HG03095 (cell line): ENCODE results near the gene TMEM255A.

Experiments used
- ATAC-seq: cut with Tn5 transposase; IDR thresholded peaks from one replicate; pipeline ENCODE4 v1.9.1; 2021; ENCODE audit warnings: moderate library complexity; ENCODE audit not compliant: unreplicated experiment

TMEM255A gene

DNA sequence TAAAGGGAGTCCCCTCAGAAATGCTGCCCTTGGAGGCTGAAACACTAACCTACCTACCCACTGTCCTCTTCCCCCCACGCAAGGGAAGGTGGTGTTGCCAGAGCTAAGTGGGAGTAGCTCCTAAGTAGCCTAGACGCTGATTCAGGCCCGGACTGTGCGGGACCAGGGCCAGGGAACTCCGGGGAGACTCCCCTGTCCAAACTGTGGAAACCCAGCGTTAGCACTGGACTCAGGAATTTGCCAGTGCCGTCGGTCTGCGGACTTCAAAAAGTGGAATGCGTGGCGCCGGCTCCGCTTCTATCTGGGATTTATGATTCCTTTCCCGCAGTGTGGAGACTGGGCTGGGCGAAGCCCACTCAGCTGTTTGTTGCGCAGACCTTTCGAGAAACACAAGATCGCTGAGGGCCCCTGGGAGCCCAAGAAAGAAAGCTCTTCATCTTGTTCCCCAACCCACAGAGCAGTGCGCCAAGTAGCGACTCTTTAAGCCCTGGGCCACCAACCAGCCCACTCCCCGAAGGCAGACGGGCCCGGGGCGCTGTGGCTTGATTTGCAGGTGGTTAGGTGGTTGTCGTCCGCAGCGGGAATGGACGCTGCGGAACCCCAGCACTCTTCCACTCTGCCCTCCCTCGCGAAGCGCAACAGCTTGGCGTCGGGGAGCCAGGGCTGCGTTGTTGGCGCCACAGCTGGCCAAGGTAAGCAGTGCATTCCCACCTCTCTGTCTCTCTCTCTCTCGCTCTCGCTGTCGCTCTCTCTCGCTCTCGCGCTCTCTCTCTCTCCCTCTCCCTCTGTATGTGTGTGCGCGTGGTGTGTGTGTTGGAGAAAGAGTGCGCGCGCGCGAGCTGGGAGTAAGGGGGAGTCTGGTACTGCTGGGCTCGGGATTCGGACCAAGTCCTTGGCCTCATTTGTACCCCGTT lies 2.0 kb downstream of the TMEM255A start:
- ATAC-seq = peak; percentile 94

DNA sequence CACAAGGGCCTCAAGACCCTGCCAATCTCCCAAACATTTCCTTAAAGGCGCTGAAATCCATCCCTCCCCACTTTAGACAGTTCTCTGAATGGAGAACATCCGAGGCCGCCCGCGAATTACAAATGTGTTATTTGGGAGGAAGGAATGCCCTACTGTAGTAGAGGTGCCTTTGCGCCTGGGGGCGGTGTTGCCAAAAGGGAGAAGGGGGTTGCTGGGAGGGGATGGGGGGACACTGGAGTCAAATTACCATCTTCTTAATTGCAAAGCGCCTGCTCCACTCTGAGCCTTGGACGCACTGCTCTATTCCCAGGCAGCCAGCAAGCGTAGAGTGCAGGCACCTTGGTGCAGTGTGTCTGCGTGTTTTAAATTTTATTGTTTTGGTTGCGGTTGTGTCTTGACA lies 2.7 kb downstream of the TMEM255A start:
- ATAC-seq = no peak

DNA sequence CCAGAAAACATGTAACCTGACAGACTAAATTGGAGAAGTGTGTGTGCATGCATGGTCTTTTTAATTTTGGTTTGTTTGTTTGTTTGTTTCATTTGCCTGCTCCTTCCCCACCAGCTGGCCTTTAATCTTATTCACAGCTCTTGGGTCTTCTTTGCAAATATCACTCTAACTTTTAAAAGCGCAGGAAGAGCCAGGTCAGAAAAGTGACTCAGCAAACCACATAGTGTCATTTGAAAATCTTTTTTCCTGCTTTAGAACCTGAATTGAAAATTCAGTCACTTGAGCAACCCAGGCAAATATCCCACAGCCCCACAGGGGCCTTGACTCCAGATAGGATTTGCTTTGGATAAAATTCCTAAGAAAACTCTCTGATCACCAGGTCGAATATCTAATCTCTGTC lies 4.6 kb downstream of the TMEM255A start:
- no peak for ATAC-seq

DNA sequence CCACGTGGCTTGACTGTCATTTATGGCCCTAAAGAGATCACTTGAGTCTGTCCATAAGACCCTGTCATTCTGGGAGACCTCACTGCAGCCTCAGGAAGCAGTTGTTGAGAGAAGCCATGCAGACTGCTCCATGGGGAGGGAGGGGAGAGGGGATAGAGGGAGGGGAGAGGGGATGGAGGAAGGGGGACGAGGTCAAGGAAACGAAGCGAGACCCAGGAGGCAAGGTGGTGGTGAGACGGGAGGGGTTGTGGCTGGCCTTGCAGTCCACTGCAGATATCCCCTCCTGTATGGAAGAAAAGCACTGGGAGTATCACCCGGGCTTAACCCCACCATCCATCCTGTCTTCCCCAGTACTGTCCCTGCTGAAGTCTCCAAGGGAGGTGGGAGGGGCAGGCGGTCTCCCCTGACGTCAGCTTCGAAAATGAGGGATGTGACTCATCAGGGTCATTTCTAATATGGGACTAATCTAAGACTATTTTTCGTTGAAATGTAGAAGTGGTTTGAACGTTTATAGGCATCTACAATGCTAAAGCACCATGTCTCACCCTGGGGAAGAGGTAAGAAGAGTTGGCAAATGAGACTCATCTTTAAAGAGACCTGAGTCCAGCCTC lies 5.6 kb downstream of the TMEM255A start:
- no peak for ATAC-seq

DNA sequence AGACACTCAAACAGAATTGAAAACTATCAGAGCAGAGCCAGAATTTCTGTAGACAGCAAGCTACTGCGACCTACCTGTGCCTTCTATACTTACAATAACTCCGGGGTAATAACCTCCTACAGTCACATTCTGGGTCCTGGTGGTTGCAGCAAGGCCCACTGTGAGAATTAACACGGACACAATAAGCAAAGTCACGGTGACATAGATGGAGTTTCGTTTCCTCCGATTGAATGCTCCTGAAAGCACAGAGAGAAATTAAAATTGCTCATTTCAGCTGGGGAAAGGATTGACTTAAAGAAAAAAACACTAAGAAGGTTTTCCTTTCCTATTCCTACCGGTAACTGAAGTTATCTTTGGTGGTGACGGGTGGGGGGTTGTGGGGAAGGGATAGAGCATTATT lies 7.0 kb downstream of the TMEM255A start:
- ATAC-seq = no peak

DNA sequence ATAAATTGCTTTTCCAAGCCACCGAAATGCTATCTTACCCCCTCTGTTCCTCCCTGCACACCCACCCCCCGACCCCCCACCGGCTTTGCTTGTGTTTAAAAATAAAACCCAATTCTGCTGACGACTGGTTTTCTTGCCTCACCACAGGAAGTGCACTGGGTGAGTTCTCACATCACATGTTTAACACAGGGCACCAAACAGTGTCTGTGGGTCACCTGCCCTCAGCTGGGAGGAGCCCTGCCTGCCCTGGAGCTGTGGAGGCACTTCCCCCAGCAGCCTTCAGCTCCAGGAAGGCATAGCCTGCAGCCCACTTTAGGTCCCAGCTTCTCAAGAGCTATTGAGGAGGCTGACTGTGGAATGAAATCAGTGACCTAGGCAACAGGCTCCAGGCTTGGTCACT lies 8.8 kb downstream of the TMEM255A start:
- peak; percentile 83 for ATAC-seq

DNA sequence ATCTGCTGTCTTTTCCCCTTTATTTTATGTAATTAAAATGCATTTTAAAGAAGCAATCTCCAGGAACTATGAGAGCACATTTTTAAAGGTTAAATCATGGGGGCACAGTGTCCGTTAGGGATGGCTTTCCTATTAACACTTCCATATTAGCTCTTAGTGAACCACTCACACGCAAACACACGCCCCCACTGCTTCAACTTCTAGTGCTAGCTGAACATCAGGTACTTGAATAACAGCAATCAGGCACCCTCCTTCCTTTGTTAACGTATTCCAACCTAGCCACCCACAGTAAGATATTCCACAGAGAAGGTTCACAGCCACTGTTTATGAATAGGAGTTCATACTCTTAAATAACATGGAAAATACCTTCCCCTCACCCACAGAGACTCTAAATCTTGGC lies 9.3 kb downstream of the TMEM255A start:
- no peak for ATAC-seq

DNA sequence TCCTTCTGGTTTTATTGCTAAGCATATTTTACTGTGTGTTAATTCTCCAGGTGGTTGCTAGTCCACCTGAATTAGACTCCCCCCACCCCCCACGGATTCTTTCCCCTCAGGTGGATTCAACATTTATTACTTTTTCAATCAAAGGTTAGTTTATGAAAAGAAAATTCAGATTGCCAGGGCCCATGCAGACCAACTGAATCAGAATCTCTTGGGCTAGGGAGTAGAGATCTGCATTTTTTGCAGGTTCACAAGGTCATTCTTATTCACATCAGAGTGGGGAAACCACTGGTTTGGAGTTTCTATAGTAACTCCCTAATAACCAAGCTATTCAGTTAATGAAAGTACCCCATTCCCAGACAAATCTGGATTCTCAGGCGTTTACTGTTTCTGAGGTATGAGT lies 9.8 kb downstream of the TMEM255A start:
- ATAC-seq = no peak

DNA sequence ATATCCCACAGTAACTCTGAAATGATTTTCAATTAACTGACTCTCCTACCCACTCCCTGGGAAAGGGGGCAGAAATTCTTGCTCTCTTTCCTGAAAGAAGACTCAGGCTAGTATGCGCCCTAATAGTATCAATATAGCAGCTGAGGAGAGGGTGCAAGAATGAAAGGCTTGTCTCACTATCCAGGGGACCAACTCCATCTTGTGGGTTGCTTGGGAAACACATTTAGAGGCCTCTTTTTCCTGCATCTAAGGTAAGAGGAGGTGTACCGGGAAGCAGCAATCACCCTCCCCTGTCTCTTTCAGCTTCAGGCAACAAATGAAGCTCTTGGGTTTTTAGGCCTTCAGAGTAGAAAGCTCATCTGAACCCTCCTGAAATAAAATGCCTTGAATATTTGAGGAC lies 11.3 kb downstream of the TMEM255A start:
- no peak for ATAC-seq

DNA sequence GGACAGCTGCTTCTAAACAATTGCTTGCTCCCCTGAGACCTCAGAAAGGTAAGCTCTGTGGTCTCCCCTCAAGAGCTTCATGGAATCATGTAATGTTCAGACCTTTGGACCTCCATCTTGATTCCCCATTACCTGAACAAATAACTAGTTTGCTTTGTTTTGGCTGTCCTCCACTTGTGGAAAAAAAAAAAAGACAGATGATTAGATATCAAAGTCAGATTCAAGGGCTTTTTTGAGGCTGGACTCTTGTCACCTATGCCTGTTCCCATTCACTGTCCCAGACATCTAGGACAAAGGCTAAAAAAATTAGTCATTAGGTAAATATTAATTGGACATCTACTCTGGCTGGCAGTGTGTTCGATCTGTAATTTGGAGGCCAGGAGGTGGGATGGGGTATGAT lies 13.3 kb downstream of the TMEM255A start:
- no peak for ATAC-seq

DNA sequence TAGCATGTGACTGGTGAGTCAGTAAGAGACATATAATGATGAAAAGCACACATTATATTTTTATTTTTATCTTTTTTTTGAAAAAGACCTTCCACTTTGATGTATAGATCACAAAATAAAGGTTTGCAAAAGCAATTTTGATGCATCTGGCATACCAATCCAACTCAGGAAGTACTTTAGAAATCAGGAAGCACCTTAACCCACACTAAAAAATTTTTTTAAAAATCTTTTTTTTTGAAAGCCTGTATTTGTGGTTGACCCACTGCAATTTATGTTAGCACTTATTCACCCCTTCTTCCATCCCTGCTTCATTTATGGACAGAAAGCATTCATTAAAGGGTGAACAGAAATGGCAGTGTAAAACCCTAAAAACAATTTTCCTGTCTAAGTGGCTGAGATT lies 16.6 kb downstream of the TMEM255A start:
- ATAC-seq = no peak

DNA sequence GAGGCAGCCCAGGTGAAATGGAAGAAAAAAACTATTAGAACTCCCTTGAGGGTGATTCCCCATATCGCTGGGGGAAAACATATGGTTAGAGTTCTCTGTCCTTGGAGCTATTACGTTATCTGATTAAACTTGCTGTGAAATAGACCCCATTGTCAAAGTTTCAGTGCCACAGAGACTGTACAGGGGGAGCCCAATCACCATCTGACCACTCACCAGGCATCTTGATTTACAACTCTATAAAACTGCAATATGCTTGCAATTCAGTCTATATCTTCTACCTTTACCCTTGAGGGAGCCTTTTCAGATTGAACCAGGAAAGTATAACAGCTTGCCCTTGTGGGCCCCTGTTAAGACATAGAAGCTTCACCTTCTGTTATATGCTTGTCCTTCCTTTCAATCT lies 18.2 kb downstream of the TMEM255A start:
- no peak for ATAC-seq

DNA sequence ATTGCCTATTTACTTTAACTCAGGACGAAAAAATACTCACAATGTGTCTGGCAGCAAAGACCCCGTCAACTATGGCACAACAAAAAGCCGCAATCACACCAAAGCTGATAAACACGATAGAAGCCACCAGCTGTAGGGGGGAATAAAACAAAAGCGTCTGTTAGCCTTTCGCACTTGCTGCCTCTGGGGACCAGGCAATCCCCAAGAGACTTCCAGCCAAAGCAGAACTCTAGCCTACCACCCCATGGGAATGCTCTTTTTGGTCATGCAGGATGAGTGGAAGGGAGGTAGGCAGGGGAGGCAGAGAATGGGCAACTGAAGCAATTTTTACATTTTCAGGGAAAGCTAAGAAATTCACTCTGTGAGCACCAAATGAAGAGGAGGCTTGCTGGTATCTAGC lies 20.1 kb downstream of the TMEM255A start:
- ATAC-seq = no peak

DNA sequence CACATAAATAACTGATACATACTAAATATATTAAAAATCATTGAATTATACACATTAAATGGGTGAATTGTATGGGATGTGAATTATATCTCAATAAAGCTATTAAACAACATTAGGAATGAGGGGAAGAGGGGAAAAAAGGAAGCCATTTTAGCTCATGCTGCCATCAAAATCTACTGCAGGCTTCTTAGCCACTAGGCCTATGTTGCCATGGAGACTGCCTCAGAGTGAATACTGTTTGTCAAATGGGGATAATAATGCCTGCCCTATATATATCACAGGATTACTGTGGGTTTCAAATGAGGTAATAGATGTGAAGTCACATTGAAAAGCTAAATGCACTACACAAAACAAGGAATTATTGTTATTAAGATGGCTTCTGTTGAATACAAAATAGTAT lies 21.2 kb downstream of the TMEM255A start:
- no peak for ATAC-seq

DNA sequence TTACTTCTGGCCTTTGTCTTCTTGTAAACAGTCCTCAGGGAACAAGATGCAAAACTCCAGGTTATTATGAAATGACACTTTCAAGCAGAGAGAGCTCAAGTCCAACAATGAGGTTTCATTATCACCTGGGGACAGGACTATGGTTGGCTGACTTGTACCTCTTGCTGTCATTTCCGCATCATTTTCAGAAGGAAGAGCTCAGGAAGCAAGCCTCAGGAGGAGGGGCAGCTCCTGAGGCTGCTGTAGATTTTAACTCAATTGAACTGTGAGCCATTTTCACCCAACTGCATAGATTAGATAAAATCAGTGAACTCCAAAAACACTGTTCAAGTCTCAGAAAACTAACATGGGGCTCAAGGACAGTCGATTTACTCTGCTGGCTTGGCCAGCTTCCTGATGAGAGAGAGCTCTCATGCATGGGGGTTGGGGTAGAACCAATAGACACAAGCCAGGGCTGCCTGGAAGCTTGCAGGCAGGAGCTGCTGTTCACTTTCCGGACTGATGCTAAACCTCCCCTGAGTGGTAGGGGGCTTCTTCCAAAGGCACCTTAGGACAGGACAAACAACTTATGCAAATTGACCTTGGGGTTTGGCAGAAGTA lies 23.6 kb downstream of the TMEM255A start:
- ATAC-seq = peak; percentile 65

DNA sequence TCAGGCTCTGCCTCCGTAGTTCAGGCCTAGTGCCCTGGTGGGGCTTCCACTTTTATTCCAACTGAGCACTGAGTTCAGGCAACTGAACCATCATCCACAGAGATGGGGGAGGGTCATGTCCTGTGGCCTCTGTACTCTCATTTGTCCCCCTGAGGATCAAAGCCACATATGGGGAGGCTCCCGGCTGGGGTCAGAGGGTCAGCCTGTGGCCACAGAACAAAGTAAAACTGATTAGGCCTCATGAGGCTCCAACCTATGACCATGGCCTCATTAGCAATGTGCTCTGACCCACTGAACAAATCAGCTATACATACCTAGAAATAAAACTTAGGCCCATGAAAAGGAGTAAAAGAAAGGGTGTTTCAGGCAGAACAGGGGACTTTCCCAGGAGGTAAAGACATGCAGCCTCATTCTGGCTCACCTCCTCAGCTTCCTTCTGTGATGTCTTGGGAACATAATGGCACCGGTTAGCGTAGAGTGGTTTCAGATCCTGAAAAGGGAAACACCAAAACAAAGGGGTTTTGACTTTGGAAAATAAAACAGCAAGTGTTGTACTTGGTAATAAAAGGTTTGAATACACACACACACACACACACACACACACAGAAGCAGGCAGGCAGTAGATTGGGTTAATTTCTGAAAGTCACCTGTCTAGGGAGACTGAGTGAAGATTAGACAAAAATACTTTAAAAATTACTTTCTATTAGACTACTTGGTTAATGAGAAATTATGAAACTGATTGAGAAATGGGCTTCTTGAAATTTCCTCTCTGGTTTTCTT lies 24.3 kb downstream of the TMEM255A start:
- ATAC-seq = peak; percentile 43

DNA sequence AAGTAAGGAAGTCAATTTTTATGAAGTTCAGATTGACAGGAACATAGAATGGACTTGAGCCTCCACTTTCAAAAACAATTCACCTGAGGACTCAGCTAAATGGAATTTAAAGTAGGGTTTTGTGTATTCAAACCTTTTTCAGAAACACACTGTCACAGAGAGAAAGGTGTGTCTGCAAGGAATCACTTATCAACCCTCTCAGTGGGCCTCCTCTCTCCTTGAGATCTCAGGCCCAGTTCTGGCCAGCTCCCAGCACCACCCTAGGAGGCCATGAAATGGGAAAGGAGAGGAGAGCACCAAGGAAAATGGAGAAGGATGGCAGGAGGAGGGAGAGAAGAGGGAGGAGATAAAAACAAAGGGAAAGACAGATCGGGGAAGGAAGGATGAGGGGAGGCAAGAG lies 28.6 kb downstream of the TMEM255A start:
- ATAC-seq = no peak

DNA sequence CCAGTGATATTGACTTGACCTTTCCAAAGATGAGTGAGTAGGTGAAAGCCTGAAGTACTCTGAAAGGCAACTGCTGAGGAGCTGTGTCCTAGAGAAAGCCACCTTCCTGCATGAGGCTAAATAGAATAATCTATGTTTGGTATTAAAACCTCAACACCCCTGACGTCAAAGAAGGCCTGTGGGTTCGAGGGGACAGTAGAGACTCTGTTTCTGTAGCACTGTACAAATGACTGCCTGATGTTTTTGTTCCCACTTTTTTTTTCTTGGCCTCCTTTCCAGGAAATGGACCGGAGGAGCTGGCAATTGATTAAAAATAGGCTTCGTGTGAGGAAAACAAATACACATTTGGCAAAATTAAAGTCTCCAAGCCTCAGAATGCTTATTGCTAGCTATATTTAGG lies 29.5 kb downstream of the TMEM255A start:
- no peak for ATAC-seq

DNA sequence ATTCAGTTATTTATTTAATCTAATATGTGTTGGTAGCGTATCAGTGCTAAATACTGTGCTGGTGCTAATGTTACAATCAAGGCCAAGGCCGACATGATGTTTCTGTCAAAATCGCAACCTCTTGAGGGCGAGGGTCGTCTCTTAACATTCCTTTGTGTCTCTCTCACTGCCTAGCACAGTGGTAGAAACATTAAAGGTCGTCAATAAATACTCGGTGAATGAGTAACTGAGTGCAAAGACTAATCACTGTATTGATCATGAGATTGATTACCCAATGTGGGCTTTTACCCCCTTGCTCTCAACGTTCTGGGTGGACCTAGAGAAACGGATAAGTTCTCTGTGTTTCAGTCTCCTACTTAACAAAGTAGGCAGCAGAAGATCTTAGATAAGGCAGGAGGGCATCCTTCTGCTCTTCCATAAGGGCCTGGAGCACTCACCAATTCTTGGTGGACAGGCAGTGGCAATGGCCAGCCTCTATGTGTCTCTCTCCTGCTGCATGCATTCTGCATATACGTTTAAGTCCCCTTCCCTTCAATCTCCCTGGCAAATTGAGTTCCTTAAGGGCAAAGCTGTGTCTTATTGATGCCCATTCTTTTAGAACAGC lies 30.1 kb downstream of the TMEM255A start:
- ATAC-seq = no peak

DNA sequence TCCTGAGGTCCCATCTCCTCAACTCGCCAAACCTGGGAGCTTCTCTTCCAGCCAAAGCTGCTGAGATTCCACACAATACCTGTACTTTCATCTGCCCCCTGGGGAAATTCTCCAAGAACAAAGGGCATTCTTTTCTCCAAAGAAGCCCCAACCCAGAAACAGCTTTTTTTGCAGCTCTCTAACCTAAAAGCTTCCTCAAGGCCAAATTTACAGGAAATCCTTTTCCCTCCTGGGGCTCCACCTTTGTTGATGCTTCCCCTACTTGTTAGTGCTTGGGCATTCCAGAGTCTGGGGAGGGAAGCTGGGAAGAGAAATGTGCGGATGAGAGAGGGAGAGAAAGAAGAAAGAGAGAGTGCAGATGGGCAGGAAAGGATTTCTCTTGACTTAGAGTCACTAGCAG lies 36.3 kb downstream of the TMEM255A start:
- ATAC-seq = no peak

DNA sequence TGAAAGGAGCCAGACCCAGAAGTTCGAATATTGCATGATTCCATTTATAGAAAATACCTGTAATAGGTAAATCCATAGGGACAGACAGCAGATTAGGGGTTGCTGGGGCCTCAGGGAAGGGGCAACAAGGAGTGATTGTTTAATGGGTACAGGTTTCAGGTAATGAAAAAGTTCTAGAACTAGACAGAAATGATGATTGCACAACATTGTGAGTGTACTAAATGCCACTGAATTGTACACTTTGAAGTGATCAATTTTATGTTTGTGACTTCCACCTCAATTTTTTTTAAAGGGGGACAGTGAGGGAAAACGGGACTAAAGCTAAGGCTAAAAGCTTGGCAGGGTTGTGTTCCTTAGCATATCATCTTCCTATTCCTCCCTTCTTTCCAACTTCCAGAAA lies 37.1 kb downstream of the TMEM255A start:
- no peak for ATAC-seq
